Keratinocyte (primary cell): ENCODE data around the gene COMMD7. TPM values are rescaled to one million over a fixed set of nuclear protein-coding genes. Genes with fewer than 3 reads are reported as not detected.
"Not testable (repeated sequence)": the region's sequence is repeated elsewhere in the genome, so short reads cannot be mapped to it uniquely, and the experiment has no call there.

ENCODE experiments used
- DNase-seq: peaks from one replicate; pipeline ENCODE4 v3.0.0-alpha.2; 2011; ENCODE audit warnings: low read depth, missing footprints, low spot score
- FAIRE-seq: peaks from 2 replicates; lab custom pipeline; 2011; peaks lifted over from hg19 to GRCh38; lab: Jason Lieb, UNC
- H2AFZ ChIP-seq: 2 replicates; pipeline ENCODE4 v1.6.0; 2012; ENCODE audit warnings: low read length, control low read depth, inconsistent platforms; ENCODE audit not compliant: control insufficient read depth
- H3K27ac ChIP-seq: 2 replicates; pipeline ENCODE4 v1.5.1; 2011; ENCODE audit warnings: low read length; ENCODE audit not compliant: control insufficient read depth, insufficient read depth
- H3K27me3 ChIP-seq: 3 replicates; pipeline ENCODE4 v1.6.0; 2011; ENCODE audit warnings: low read length; ENCODE audit not compliant: control insufficient read depth, insufficient read depth; ENCODE audit errors: extremely low read depth
- H3K36me3 ChIP-seq, 2 experiments: 2 replicates in 1 of 2; 3 replicates in 1 of 2; pipeline ENCODE4 v1.5.1; 2011; ENCODE audit warnings: low read length in 2 of 2, mild to moderate bottlenecking in 1 of 2; ENCODE audit not compliant: control insufficient read depth in 2 of 2, insufficient read depth in 2 of 2; ENCODE audit errors: extremely low read depth in 1 of 2
- H3K4me1 ChIP-seq: 3 replicates; pipeline ENCODE4 v1.5.1; 2011; ENCODE audit warnings: low read length; ENCODE audit not compliant: control insufficient read depth, insufficient read depth; ENCODE audit errors: extremely low read depth
- H3K4me2 ChIP-seq: 3 replicates; pipeline ENCODE4 v1.6.0; 2011; ENCODE audit warnings: low read depth, low read length; ENCODE audit not compliant: control insufficient read depth, insufficient read depth; ENCODE audit errors: extremely low read depth
- H3K4me3 ChIP-seq, 3 experiments: fragments of 200-600 bp in 1 of 3; sonication (generic) in 1 of 3; 2 replicates in 2 of 3; 3 replicates in 1 of 3; pipeline ENCODE4 v1.5.1; 2011 to 2016; ENCODE audit warnings: low read length in 3 of 3, mild to moderate bottlenecking in 3 of 3, control low read depth in 2 of 3, inconsistent platforms in 1 of 3, low read depth in 1 of 3, mixed read lengths in 1 of 3, mixed run types in 1 of 3, moderate library complexity in 1 of 3; ENCODE audit not compliant: control insufficient read depth in 2 of 3, insufficient read depth in 2 of 3; ENCODE audit errors: extremely low read depth in 1 of 3
- H3K79me2 ChIP-seq: 2 replicates; pipeline ENCODE4 v1.6.0; 2012; ENCODE audit warnings: low read length; ENCODE audit not compliant: control insufficient read depth, insufficient read depth
- H3K9ac ChIP-seq: 3 replicates; pipeline ENCODE4 v1.6.0; 2011; ENCODE audit warnings: low read length; ENCODE audit not compliant: control insufficient read depth, insufficient read depth; ENCODE audit errors: extremely low read depth
- H3K9me1 ChIP-seq: 3 replicates; pipeline ENCODE4 v1.6.0; 2011; ENCODE audit warnings: low read length; ENCODE audit not compliant: control insufficient read depth, insufficient read depth; ENCODE audit errors: extremely low read depth
- H3K9me3 ChIP-seq: 2 replicates; pipeline ENCODE4 v1.5.1; 2012; ENCODE audit warnings: low read depth, low read length; ENCODE audit not compliant: control insufficient read depth
- H4K20me1 ChIP-seq: 3 replicates; pipeline ENCODE4 v1.6.0; 2011; ENCODE audit warnings: low read length; ENCODE audit not compliant: control insufficient read depth, insufficient read depth; ENCODE audit errors: extremely low read depth
- CTCF ChIP-seq, 3 experiments: IDR thresholded peaks in 1 of 3; conservative IDR thresholded peaks in 1 of 3; optimal IDR thresholded peaks in 1 of 3; 2 replicates in 2 of 3; 3 replicates in 1 of 3; pipeline versions ENCODE3 to v1.5.1; 2011; ENCODE audit warnings: low read length in 3 of 3, mild to moderate bottlenecking in 3 of 3, moderate library complexity in 2 of 3, control low read depth in 1 of 3, inconsistent platforms in 1 of 3; ENCODE audit not compliant: insufficient read depth in 2 of 3; ENCODE audit errors: extremely low read depth in 1 of 3
- EZH2 ChIP-seq: IDR thresholded peaks from one replicate; pipeline ENCODE4 v1.6.1; 2012; ENCODE audit warnings: inconsistent platforms, mild to moderate bottlenecking, low read length, moderate library complexity
- dilution Hi-C: fragments of 300-500 bp; cut with MboI; formaldehyde crosslinking; loops from one replicate; pipeline ENCODE4 v1.7.0; 2020; ENCODE audit warnings: low sequenced_read_pairs; ENCODE audit not compliant: extremely low pct_ligation_motif_present
- polyA plus RNA-seq, 5 experiments: library from polyadenylated mRNA; depleted of rRNA in 3 of 5; stranded (reverse) in 3 of 5; stranded (forward) in 1 of 5; unstranded in 1 of 5; fragments of >200 nt; gene quantifications; 1 replicate in 1 of 5; 2 replicates in 3 of 5; 3 replicates in 1 of 5; pipeline versions ENCODE4 v1.2.1 to v1.2.3, GENCODE V29; 2011 to 2012; ENCODE audit warnings: missing spikeins in 2 of 5, low read depth in 1 of 5, low replicate concordance in 1 of 5

Gene COMMD7
- polyA plus RNA-seq, 1 donor (not counting 4 experiments of a cell fraction or from before 2014, with no cell fraction given), result 39.9 TPM

- TF ChIP-seq EZH2, result no peak
- TF ChIP-seq CTCF (optimal IDR thresholded peaks at IDR 0.05 in 1 of 3, IDR thresholded peaks at IDR 0.05 in 1 of 3, conservative IDR thresholded peaks at IDR 0.05 in 1 of 3; ENCODE audit: extremely low read depth in 1 of 3, insufficient read depth in 2 of 3, low read length in 3 of 3), result no peak
- Histone ChIP-seq H3K9me3 (no peaks in the 10 kb centered on the region), H3K4me2 (no peak overlapping the region), H3K79me2 (no peaks in the 10 kb centered on the region), H3K27me3 (no peaks in the 10 kb centered on the region), H3K4me3 (no peak overlapping the region), H3K9me1 (no peaks in the 10 kb centered on the region), H3K36me3 (no peaks in the 10 kb centered on the region), H3K9ac (no peak overlapping the region), H3K4me1 (no peaks in the 10 kb centered on the region), H3K27ac (no peak overlapping the region), H2AFZ (no peak overlapping the region), H4K20me1 (no peaks in the 10 kb centered on the region)
- dilution Hi-C loops, result no loop called here
- FAIRE-seq (no peak), DNase-seq (no peak)
Observed at GRCh38 chr20:32695089-32695488, 48.2 kb downstream of the COMMD7 start.

- H3K9ac ChIP-seq, H3K4me3 ChIP-seq, dilution Hi-C loops, DNase-seq, H3K27me3 ChIP-seq, H3K36me3 ChIP-seq, FAIRE-seq, H2AFZ ChIP-seq, H3K4me2 ChIP-seq, H3K79me2 ChIP-seq, H3K9me1 ChIP-seq, H3K9me3 ChIP-seq, H3K4me1 ChIP-seq, H3K27ac ChIP-seq, H4K20me1 ChIP-seq: not testable (repeated sequence)
Observed at GRCh38 chr20:32688966-32689365, 54.3 kb downstream of the COMMD7 start.

- H3K4me3 ChIP-seq, result no peak overlapping the region
- DNase-seq, result no peak
- dilution Hi-C loops, result no loop called here
- H3K27ac ChIP-seq, result no peak overlapping the region
- H3K36me3 ChIP-seq, result no peaks in the 10 kb centered on the region
- peaks cover 3% of the 10 kb centered on the region for H3K4me1 ChIP-seq
- no peaks in the 10 kb centered on the region for H3K9me1 ChIP-seq
- H4K20me1 ChIP-seq, result no peaks in the 10 kb centered on the region
- H3K79me2 ChIP-seq, result no peaks in the 10 kb centered on the region
- FAIRE-seq, result no peak
- H3K9me3 ChIP-seq, result no peaks in the 10 kb centered on the region
- H3K27me3 ChIP-seq, result no peaks in the 10 kb centered on the region
- no peak overlapping the region for H3K4me2 ChIP-seq
- no peak overlapping the region for H3K9ac ChIP-seq
- TF ChIP-seq EZH2, result no peak
- no peak for TF ChIP-seq CTCF (optimal IDR thresholded peaks at IDR 0.05 in 1 of 3, IDR thresholded peaks at IDR 0.05 in 1 of 3, conservative IDR thresholded peaks at IDR 0.05 in 1 of 3; ENCODE audit: extremely low read depth in 1 of 3, insufficient read depth in 2 of 3, low read length in 3 of 3)
- no peak overlapping the region for H2AFZ ChIP-seq
Observed at GRCh38 chr20:32687180-32687532, 56.1 kb downstream of the COMMD7 start.
